AG04449 (cell line): Measurements from ENCODE around the gene BARHL2.

Source experiments
- CTCF ChIA-PET: fragments of 350-600 bp; formaldehyde crosslinking; extraction: SDS; loops from one replicate; lab custom pipeline; 2021; ENCODE audit warnings: antibody characterized with exemption; lab: Yijun Ruan, JAX
- POLR2A ChIA-PET: fragments of 400-600, 350-600 bp; formaldehyde crosslinking; extraction: SDS; loops from one replicate; lab custom pipeline; 2020; ENCODE audit warnings: antibody characterized with exemption, inconsistent platforms; lab: Yijun Ruan, JAX
- DNase-seq: peaks from one replicate; pipeline ENCODE4 v3.0.0-alpha.2; 2010; ENCODE audit warnings: low read depth, low spot score
- H3K4me3 ChIP-seq: 2 replicates; pipeline ENCODE4 v1.5.1; 2011; ENCODE audit warnings: low read depth, mild to moderate bottlenecking, control low read depth, low read length
- TF ChIP-seq, protein P1 (sequence below): IDR thresholded peaks from one replicate; pipeline ENCODE4 v1.5.1; 2011; ENCODE audit warnings: mild to moderate bottlenecking, moderate library complexity, low read length, control low read depth, inconsistent platforms; ENCODE audit not compliant: insufficient read depth; ENCODE audit errors: missing control alignments

The BARHL2 gene

DNA sequence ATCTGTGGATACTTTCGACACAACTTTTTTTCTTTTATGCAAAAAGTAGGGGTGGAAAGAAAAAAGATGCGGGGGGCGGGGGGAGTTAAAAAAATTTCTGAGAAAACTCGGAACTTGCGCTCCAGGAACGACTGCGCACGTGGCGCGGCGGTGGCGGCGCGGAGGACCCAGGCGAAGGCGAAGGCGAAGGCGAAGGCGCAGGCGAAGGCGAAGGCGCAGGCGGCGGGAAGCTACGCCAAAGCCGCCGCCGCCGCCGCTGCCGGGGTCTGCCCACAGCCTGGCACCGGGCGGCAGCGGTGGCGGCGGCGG lies 208 bp upstream of the BARHL2 start:
- CTCF ChIA-PET, result no interaction called here
- DNase-seq, result no peak
- TF ChIP-seq, protein P1, sequence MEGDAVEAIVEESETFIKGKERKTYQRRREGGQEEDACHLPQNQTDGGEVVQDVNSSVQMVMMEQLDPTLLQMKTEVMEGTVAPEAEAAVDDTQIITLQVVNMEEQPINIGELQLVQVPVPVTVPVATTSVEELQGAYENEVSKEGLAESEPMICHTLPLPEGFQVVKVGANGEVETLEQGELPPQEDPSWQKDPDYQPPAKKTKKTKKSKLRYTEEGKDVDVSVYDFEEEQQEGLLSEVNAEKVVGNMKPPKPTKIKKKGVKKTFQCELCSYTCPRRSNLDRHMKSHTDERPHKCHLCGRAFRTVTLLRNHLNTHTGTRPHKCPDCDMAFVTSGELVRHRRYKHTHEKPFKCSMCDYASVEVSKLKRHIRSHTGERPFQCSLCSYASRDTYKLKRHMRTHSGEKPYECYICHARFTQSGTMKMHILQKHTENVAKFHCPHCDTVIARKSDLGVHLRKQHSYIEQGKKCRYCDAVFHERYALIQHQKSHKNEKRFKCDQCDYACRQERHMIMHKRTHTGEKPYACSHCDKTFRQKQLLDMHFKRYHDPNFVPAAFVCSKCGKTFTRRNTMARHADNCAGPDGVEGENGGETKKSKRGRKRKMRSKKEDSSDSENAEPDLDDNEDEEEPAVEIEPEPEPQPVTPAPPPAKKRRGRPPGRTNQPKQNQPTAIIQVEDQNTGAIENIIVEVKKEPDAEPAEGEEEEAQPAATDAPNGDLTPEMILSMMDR, result no peak
- POLR2A ChIA-PET, result no interaction called here
- H3K4me3 ChIP-seq, result no peak overlapping the region

DNA sequence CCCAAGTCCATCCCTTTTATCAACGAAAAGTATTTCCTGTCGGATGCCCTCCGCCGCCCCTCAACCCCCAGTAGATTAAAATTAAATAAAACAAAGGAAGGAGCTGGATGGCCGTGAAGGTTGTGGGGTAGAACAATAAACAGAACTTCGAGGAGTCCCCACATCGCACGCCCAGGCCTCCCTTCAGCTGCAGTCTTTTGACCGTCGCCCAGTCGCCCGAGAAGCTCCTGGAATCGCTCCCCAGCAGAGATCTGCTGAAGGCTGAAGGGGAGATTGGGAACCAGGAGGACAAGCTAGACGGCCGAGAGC lies 905 bp downstream of the BARHL2 start:
- H3K4me3 ChIP-seq, result no peak overlapping the region
- POLR2A ChIA-PET, result no interaction called here
- DNase-seq, result no peak
- TF ChIP-seq, protein P1, result no peak
- CTCF ChIA-PET, result interaction anchor here (1.8 kb wide), 1 partner anchor 12 kb away, joined by 7 read pairs; no protein-coding TSS in a partner anchor

DNA sequence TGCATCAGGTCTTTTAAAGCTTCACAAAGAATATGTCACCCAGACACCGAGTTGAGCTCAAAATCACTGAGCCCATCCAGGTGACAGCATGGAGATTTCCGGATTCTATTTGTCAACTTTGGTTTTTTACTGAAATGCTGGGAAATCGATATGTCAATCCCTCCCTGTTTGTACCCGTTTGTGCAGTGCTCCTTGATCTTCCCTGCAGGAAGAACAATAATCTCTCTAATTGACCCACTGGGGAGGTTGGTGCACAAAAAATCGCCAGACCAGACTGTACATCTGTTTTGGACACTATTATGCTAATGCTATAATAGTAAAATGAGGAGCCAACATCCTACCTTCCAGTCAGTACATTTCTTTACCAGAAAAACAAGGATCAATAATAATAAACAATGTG lies 1.8 kb downstream of the BARHL2 start:
- TF ChIP-seq, protein P1, result no peak
- H3K4me3 ChIP-seq, result no peak overlapping the region
- DNase-seq, result no peak
- ChIA-PET POLR2A (interaction anchor here (0.7 kb wide), 1 partner anchor 290 kb away, joined by 5 read pairs; no protein-coding TSS in a partner anchor), CTCF (interaction anchor here (1.8 kb wide), 1 partner anchor 13 kb away, joined by 7 read pairs; no protein-coding TSS in a partner anchor)

DNA sequence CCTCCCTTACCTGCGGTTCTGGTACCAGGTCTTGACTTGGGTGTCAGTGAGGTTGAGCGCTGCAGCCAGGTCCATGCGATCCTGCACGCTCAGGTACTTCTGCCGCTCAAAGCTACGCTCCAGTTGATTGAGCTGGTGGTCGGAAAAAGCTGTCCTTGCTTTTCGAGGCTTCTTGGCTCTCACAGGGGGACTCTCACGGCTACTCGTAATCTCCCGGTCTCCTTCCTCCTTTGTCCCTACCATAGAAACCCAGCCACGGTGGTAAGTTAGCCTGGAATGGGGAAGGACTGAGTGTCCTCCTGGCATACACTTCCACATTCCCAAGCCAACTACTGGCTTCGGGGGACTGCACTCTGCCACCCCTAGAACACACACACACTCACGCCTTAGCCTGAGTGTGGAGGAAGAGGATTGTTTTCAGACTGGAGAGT lies 2.6 kb downstream of the BARHL2 start:
- no peak for DNase-seq
- ChIA-PET POLR2A (no interaction called here), CTCF (no interaction called here)
- TF ChIP-seq, protein P1, result no peak
- H3K4me3 ChIP-seq, result no peak overlapping the region

DNA sequence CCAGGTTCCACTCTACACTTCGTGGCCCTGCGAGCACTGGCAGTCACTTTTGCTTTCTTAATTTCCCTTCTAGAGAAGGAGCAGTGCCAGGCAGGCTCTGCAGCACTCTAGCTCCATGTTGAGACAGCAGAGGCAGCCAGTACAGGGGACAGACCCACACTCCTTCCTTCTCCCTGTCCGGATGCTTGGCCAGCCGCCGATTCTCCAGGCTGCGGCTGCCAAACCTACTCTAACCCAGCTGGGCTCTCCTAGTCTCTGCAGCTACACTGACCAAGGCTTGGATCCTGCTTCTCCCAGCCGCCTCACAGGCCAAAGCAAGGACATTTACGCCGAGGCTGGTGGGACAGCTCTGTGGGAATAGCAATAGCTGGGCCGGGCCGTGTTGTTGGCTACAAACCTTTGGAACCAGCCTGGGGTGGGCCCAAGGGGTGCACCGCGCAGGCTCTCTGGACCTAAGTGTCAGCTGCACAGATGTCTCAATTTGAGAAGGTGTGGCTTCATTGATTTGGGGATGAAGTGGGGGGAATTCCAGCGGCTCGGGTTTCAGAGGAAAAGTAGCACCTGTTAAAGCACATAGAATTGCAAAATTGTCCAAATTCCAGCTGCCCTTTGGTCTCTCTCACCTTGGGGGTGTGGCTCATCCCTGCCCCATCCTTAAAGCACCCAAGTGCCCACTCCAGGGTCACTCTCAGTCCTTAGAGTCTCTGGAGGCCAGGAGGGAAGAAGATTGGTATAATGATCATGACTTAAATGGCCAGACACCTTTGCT lies 3.2 kb downstream of the BARHL2 start:
- no peak for DNase-seq
- TF ChIP-seq, protein P1, result no peak
- ChIA-PET POLR2A (no interaction called here), CTCF (no interaction called here)
- no peak overlapping the region for H3K4me3 ChIP-seq

DNA sequence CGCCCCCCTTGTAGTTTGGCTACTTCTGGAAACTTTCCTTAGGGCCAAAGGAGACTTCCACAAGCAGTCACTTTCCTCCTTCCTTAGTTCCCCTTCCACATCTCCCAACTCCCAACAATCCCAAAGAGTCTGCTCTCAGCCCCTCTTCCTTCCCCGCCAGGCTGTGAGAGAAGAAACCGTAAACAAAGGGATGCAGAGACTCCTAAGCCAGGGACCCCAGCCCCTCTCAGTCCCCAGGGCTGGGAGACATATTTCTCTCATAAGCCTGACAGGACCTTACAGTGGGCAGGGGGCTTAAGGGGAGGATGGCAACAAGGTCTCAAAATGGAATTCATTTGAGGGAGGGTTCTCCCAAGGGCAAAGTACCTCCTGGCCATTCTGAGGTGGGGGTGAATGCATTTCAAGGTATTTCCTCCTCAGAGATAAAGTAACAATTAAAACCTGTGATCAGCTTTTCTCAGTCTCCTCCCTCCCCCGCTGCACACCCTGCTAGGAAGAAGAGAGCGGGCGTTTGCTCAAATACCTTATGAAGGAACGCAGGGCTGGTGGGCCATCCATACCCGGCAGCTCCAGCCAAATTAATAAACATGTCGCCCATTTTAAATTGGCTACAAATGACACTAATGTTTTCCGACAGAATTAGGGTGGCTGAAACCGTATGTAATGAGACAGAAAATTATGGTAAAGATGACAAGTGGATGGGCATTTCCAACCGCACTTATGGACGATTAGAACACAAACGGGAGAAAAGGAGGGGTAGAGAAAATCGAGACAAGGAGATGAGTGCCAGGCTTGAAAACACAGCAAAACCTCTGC lies 4.0 kb downstream of the BARHL2 start:
- TF ChIP-seq, protein P1, result no peak
- DNase-seq, result no peak
- ChIA-PET POLR2A (no interaction called here), CTCF (no interaction called here)
- no peak overlapping the region for H3K4me3 ChIP-seq
